ENCODE results near the gene EIF2A.
"Not testable (repeated sequence)": the region's sequence is repeated elsewhere in the genome, so short reads cannot be mapped to it uniquely, and the experiment has no call there.

Gene EIF2A

GRCh38 chr3:150546226-150547044, at the start of gene EIF2A, which contains the start of gene SERP1:
TSS of gene EIF2A (plus strand) at chr3:150546787. CDS start at chr3:150546803, 16 bp downstream.
TSS of gene SERP1 (minus strand) at chr3:150546496. CDS start at chr3:150546135, 361 bp downstream.
- DNase-seq (ENCODE audit: low read depth): peak; percentile 99

- no peak for DNase-seq (ENCODE audit: low read depth)
These were observed 48.6 kb upstream of the EIF2A start for GRCh38 chr3:150497956-150498355.

GRCh38 chr3:150500960-150501359, 45.6 kb upstream of the EIF2A start:
- not testable (repeated sequence) for DNase-seq (ENCODE audit: low read depth)

- DNase-seq (ENCODE audit: low read depth): no peak
These were observed 43.0 kb upstream of the EIF2A start for GRCh38 chr3:150503402-150504099.

GRCh38 chr3:150504483-150504882, 42.1 kb upstream of the EIF2A start:
- no peak for DNase-seq (ENCODE audit: low read depth)

GRCh38 chr3:150508401-150508800, 38.2 kb upstream of the EIF2A start:
- no peak for DNase-seq (ENCODE audit: low read depth)

- DNase-seq (ENCODE audit: low read depth): no peak
These were observed 36.8 kb upstream of the EIF2A start for GRCh38 chr3:150509780-150510179.

- no peak for DNase-seq (ENCODE audit: low read depth)
These were observed 35.3 kb upstream of the EIF2A start for GRCh38 chr3:150511122-150511821.

- DNase-seq (ENCODE audit: low read depth): no peak
These were observed 31.4 kb upstream of the EIF2A start for GRCh38 chr3:150515210-150515609.

GRCh38 chr3:150519026-150519425, 27.6 kb upstream of the EIF2A start:
- DNase-seq (ENCODE audit: low read depth): no peak

GRCh38 chr3:150520408-150520807, 26.2 kb upstream of the EIF2A start:
- DNase-seq (ENCODE audit: low read depth): no peak

GRCh38 chr3:150521463-150521862, 25.1 kb upstream of the EIF2A start:
- DNase-seq (ENCODE audit: low read depth): no peak

- no peak for DNase-seq (ENCODE audit: low read depth)
These were observed 23.0 kb upstream of the EIF2A start for GRCh38 chr3:150523538-150523937.

GRCh38 chr3:150527464-150528255, 18.9 kb upstream of the EIF2A start:
- DNase-seq (ENCODE audit: low read depth): no peak

GRCh38 chr3:150528354-150528797, 18.2 kb upstream of the EIF2A start:
- DNase-seq (ENCODE audit: low read depth): no peak

- no peak for DNase-seq (ENCODE audit: low read depth)
These were observed 14.8 kb upstream of the EIF2A start for GRCh38 chr3:150531775-150532174.

GRCh38 chr3:150535204-150535603, 11.4 kb upstream of the EIF2A start:
- no peak for DNase-seq (ENCODE audit: low read depth)

GRCh38 chr3:150538324-150539208, 8.0 kb upstream of the EIF2A start:
- no peak for DNase-seq (ENCODE audit: low read depth)

- no peak for DNase-seq (ENCODE audit: low read depth)
These were observed 6.3 kb upstream of the EIF2A start for GRCh38 chr3:150540297-150540696.

GRCh38 chr3:150540991-150541390, 5.6 kb upstream of the EIF2A start:
- no peak for DNase-seq (ENCODE audit: low read depth)

- DNase-seq (ENCODE audit: low read depth): no peak
These were observed 3.5 kb upstream of the EIF2A start for GRCh38 chr3:150543128-150543527.

Data from stimulated activated CD8-positive, alpha-beta memory T cell treated with anti-CD3 and anti-CD28 coated beads, Interleukin-4, amount 100 ng/mL, for 24 hours (primary cell).